ENCODE measurements around the gene MFAP2. TPM values are rescaled to one million over a fixed set of nuclear protein-coding genes. Genes with fewer than 3 reads are reported as not detected.
A peak's percentile ranks its signal among the peaks of the same experiment; 100 is the strongest.

MFAP2 gene
- total RNA-seq (2022) (20.5 and 22.7 TPM in 2 replicates), Bru-seq, nascent RNA (percentile 40 among the genes with signal in this experiment), BruChase-seq, experiment 1, labeled RNA remaining after a 2-hour chase (percentile 48 among the genes with signal in this experiment), BruChase-seq, experiment 2, labeled RNA remaining after a 6-hour chase (percentile 55 among the genes with signal in this experiment)
- long read RNA-seq, transcript MFAP2-202 (9 exons, 1,260 nt): major isoform, 52 of 77 reads
- long read RNA-seq, partial matches to known transcripts: 1 of 77 reads
- long read RNA-seq, other reads (novel, unspliced or antisense): 24 of 77 reads

- TF ChIP-seq CTCF (IDR thresholded peaks at IDR 0.05; ENCODE audit: insufficient read depth in 1 of 2, low read depth in 1 of 2, low read length in 1 of 2, severe bottlenecking in 1 of 2, unreplicated experiment in 1 of 2): no peak
- Mint-ChIP-seq H3K27ac (ENCODE audit: unreplicated experiment) (peak within 1 kb of the TSS; percentile 13), H3K36me3 (ENCODE audit: insufficient read depth, unreplicated experiment) (no peaks in the 10 kb centered on the region), H3K27me3 (ENCODE audit: insufficient read depth, unreplicated experiment) (no peaks in the 10 kb centered on the region), H3K4me3 (ENCODE audit: unreplicated experiment) (peak within 1 kb of the TSS; percentile 63), H3K9me3 (ENCODE audit: unreplicated experiment) (no peaks in the 10 kb centered on the region), H3K4me1 (ENCODE audit: low read depth, unreplicated experiment) (peaks cover 16% of the 10 kb centered on the region)
- H3K9me3 ChIP-seq: no peaks in the 10 kb centered on the region
- DNase-seq: peak in 1 of 2 experiments; percentile 35
- no TSS peak for BruUV-seq (replicated peaks)
- intact Hi-C loops (cut with micrococcal nuclease; ENCODE audit: unreplicated experiment): no loop called here
- H3K27me3 ChIP-seq (replicated peaks; ENCODE audit: control insufficient read depth, insufficient read depth, low read length): no peaks in the 10 kb centered on the region
- H3K36me3 ChIP-seq (ENCODE audit: control insufficient read depth, insufficient read depth, low read length): no peaks in the 10 kb centered on the region
- H3K4me3 ChIP-seq (ENCODE audit: low read depth, low read length): peak within 1 kb of the TSS; percentile 47
- ChIA-PET POLR2A (no interaction called here), CTCF (interaction anchor here (0.6 kb wide), 2 partner anchors 30 to 672 kb away, joined by 3 read pairs; no protein-coding TSS in a partner anchor)
- no peaks in the 10 kb centered on the region for H3K4me1 ChIP-seq
These were observed at the start of gene MFAP2 for GRCh38 chr1:16980473-16981268. Gene MFAP2 (minus strand): TSS chr1:16980620. CDS start chr1:16978273, 2,347 bp downstream.

- Mint-ChIP-seq H3K9me3 (ENCODE audit: unreplicated experiment) (no peaks in the 10 kb centered on the region), H3K27ac (ENCODE audit: unreplicated experiment) (no peak overlapping the region), H3K4me3 (ENCODE audit: unreplicated experiment) (no peak overlapping the region), H3K36me3 (ENCODE audit: insufficient read depth, unreplicated experiment) (peaks cover 29% of the 10 kb centered on the region), H3K27me3 (ENCODE audit: insufficient read depth, unreplicated experiment) (no peaks in the 10 kb centered on the region), H3K4me1 (ENCODE audit: low read depth, unreplicated experiment) (no peaks in the 10 kb centered on the region)
- Histone ChIP-seq H3K4me3 (ENCODE audit: low read depth, low read length) (no peak overlapping the region), H3K27me3 (replicated peaks; ENCODE audit: control insufficient read depth, insufficient read depth, low read length) (no peaks in the 10 kb centered on the region), H3K36me3 (ENCODE audit: control insufficient read depth, insufficient read depth, low read length) (no peaks in the 10 kb centered on the region), H3K4me1 (no peaks in the 10 kb centered on the region), H3K9me3 (no peaks in the 10 kb centered on the region)
- intact Hi-C loops (cut with micrococcal nuclease; ENCODE audit: unreplicated experiment): no loop called here
- no peak for DNase-seq
- ChIA-PET CTCF (no interaction called here), POLR2A (no interaction called here)
- BruUV-seq (replicated peaks): no TSS peak
- no peak for TF ChIP-seq CTCF (IDR thresholded peaks at IDR 0.05; ENCODE audit: insufficient read depth in 1 of 2, low read depth in 1 of 2, low read length in 1 of 2, severe bottlenecking in 1 of 2, unreplicated experiment in 1 of 2)
These were observed 49.8 kb upstream of the MFAP2 start for GRCh38 chr1:17030206-17030605.

GRCh38 chr1:17028662-17029188 is 48.3 kb upstream of the MFAP2 start:
- Mint-ChIP-seq H3K9me3 (ENCODE audit: unreplicated experiment) (no peaks in the 10 kb centered on the region), H3K4me1 (ENCODE audit: low read depth, unreplicated experiment) (no peaks in the 10 kb centered on the region), H3K4me3 (ENCODE audit: unreplicated experiment) (no peak overlapping the region), H3K36me3 (ENCODE audit: insufficient read depth, unreplicated experiment) (peaks cover 37% of the 10 kb centered on the region), H3K27me3 (ENCODE audit: insufficient read depth, unreplicated experiment) (no peaks in the 10 kb centered on the region), H3K27ac (ENCODE audit: unreplicated experiment) (no peak overlapping the region)
- Histone ChIP-seq H3K27me3 (replicated peaks; ENCODE audit: control insufficient read depth, insufficient read depth, low read length) (no peaks in the 10 kb centered on the region), H3K4me1 (no peaks in the 10 kb centered on the region), H3K4me3 (ENCODE audit: low read depth, low read length) (no peak overlapping the region), H3K36me3 (ENCODE audit: control insufficient read depth, insufficient read depth, low read length) (no peaks in the 10 kb centered on the region), H3K9me3 (no peaks in the 10 kb centered on the region)
- DNase-seq: no peak
- no TSS peak for BruUV-seq (replicated peaks)
- TF ChIP-seq CTCF (IDR thresholded peaks at IDR 0.05; ENCODE audit: insufficient read depth in 1 of 2, low read depth in 1 of 2, low read length in 1 of 2, severe bottlenecking in 1 of 2, unreplicated experiment in 1 of 2): no peak
- POLR2A ChIA-PET: no interaction called here
- intact Hi-C loops (cut with micrococcal nuclease; ENCODE audit: unreplicated experiment): no loop called here
- CTCF ChIA-PET: interaction anchor here (0.6 kb wide), 1 partner anchor 166 kb away, joined by 9 read pairs; no protein-coding TSS in a partner anchor
